GM12874 (cell line): ENCODE data around the gene FMO3.

ENCODE experiments used
- TF ChIP-seq, protein P1 (sequence below): IDR thresholded peaks from 2 replicates; pipeline ENCODE4 v1.5.1; 2011; ENCODE audit warnings: low read depth, mild to moderate bottlenecking, control low read depth, low read length, moderate library complexity; ENCODE audit not compliant: insufficient read depth

FMO3 gene

GRCh38 chr1:171159148-171159547, 68.4 kb downstream of the FMO3 start:
- TF ChIP-seq, protein P1, sequence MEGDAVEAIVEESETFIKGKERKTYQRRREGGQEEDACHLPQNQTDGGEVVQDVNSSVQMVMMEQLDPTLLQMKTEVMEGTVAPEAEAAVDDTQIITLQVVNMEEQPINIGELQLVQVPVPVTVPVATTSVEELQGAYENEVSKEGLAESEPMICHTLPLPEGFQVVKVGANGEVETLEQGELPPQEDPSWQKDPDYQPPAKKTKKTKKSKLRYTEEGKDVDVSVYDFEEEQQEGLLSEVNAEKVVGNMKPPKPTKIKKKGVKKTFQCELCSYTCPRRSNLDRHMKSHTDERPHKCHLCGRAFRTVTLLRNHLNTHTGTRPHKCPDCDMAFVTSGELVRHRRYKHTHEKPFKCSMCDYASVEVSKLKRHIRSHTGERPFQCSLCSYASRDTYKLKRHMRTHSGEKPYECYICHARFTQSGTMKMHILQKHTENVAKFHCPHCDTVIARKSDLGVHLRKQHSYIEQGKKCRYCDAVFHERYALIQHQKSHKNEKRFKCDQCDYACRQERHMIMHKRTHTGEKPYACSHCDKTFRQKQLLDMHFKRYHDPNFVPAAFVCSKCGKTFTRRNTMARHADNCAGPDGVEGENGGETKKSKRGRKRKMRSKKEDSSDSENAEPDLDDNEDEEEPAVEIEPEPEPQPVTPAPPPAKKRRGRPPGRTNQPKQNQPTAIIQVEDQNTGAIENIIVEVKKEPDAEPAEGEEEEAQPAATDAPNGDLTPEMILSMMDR = no peak

DNA sequence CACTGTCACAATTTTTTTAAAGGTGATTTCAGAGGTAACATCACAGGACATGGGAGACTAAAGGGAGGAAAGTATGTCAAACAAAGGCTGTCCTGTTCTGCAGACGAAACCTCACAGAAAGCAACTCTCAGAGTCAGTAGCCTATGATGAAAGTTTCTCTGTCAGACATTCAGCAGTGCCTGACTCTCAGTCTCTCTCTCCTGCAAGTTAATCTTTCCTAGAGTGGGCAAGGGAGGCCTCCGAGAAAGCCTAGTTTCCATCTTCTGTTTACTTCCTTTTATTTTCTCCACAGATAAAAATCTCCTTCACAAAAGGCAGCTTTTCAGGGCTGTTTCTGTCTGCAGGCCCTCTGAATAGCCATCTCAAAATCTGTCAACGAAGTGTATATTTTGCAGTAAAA, 69.5 kb downstream of the FMO3 start:
- TF ChIP-seq, protein P1 = no peak

- TF ChIP-seq, protein P1 = no peak
Measured at GRCh38 chr1:171160639-171161354, 70.1 kb downstream of the FMO3 start.

DNA sequence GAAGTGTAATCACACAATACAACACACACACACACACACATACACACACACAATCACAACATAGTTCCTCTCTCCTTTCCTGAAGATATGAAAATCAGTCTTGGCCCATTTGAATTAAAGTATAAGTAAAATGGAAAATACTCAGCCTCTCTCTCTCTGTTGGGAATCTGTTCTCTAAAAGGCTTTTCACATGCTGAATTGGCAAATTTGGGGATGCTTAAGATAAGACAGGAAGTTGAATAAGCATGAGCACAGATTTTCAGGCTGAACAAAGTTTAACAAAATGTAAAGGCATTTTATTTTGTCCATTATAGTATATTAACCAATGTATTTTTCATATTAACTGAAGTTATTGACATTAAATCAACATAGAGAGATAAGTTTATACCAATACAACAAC, 70.7 kb downstream of the FMO3 start:
- TF ChIP-seq, protein P1 = no peak

DNA sequence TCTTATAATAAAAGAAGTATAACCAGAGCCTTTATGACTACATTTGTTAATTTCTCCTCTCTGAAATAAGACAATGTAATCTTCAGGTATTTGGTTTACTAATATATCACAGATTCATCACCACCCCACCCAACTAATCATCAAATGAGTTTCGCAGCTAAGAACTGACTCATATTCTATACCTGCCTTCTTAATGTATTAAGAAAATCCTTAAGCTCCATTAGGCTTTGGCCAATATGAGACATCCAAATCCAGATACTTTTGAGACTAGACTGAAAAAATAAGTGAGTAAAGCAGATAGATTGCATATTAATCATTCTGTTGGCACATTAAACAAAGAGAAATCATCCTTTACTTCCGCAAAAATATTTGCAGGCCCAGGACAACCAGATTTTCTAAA, 75.7 kb downstream of the FMO3 start:
- TF ChIP-seq, protein P1 = no peak
